Left lung (tissue), 10 donors: ENCODE data around the gene PMM2. TPM values are rescaled to one million over a fixed set of nuclear protein-coding genes. Genes with fewer than 3 reads are reported as not detected.

Source experiments
- ATAC-seq: fragments of 200-7000 bp; cut with Tn5 transposase; one replicate; pipeline ENCODE4 v1.9.1; 2020; ENCODE audit warnings: moderate library complexity
- DNase-seq, 4 donors: peaks; one replicate each; pipeline ENCODE4 v3.0.0-alpha.2; 2013 to 2020
- H3K27ac ChIP-seq, 2 donors: fragments of 200-600 bp; sonication (generic) in 1 of 2; one replicate each; pipeline versions ENCODE4 v1.5.0 to v1.8.0; 2020 to 2021
- H3K27me3 ChIP-seq, 2 donors: fragments of 200-600 bp; sonication (generic) in 1 of 2; one replicate each; pipeline versions ENCODE4 v1.5.0 to v1.8.0; 2020 to 2021
- H3K36me3 ChIP-seq, 2 donors: fragments of 200-600 bp; sonication (generic) in 1 of 2; one replicate each; pipeline versions ENCODE4 v1.5.0 to v1.8.0; 2020 to 2021
- H3K4me1 ChIP-seq, 2 donors: fragments of 200-600 bp; one replicate each; pipeline ENCODE4 v1.8.0; 2021
- H3K4me3 ChIP-seq, 2 donors: fragments of 200-600 bp; sonication (generic) in 1 of 2; one replicate each; pipeline versions ENCODE4 v1.5.0 to v1.8.0; 2020 to 2021; ENCODE audit warnings: mild to moderate bottlenecking in 1 of 2
- H3K9me3 ChIP-seq, 2 donors: fragments of 200-600 bp; sonication (generic) in 1 of 2; one replicate each; pipeline versions ENCODE4 v1.5.0 to v1.8.0; 2020 to 2021
- CTCF ChIP-seq, 2 donors: fragments of 200-600 bp; sonication (generic) in 1 of 2; IDR thresholded peaks; one replicate each; pipeline versions ENCODE4 v1.5.0 to v1.8.0; 2021; ENCODE audit warnings: antibody characterized with exemption in 2 of 2
- intact Hi-C, 2 donors: fragments of 100-400 bp; cut with DNase I; formaldehyde crosslinking; loops; one replicate each; pipeline versions ENCODE4 v1.11.2 to v1.14.2; 2022
- polyA plus RNA-seq, 6 donors: library from polyadenylated mRNA; unstranded; fragments of 120-200 nt; gene quantifications; one replicate each; pipeline ENCODE4 v1.2.1, GENCODE V29; 2013; ENCODE audit not compliant: insufficient read length in 6 of 6
- total RNA-seq, 2 donors: library from RNA; stranded (reverse); fragmentation: NEBNext Ultra II Directional; extraction: Animal tissue kit (Norgen Biotek cat#: 25700); gene quantifications; one replicate each; pipeline ENCODE4 v1.2.1, GENCODE V29; 2021
- donor health status: DM: no; HTN: yes; CAD: no.
- donor health status: DM: no; HTN: no; CAD: no.

Gene PMM2
- total and polyA plus RNA-seq, 8 donors, result 19.2 to 38.2 (median 22.9) TPM

DNA sequence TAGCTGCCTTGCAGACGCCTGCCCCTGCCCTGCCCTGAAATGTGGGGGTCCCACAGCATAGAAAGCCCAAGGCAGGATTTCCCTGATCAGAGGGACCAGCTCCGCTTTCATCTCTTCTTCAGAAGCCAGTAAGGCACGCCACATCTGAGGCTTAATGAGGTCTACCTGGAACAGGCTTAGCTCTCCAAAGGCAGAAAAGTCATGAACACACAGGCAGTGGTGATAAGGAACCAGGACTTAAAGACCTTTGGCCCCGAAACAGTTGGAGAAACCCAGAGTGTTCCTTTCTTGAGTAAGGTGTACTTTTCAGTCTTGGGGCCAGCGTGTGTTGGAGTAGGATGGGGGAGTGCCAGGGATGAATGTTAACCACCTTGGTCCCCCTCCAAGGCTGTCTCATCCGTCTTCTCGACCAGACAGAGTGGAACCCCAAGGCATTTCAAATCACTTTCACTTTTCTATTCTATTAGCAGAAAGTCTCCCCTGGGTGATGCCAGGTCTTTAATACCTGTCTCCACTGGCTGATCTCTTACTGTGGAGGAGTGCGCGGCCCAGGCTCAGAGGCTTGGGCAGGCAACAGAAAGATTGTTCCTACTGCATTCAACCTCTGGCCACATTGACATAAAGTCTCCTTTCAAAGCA, 44.1 kb upstream of the PMM2 start:
- Histone ChIP-seq H3K9me3 (no peaks in the 10 kb centered on the region), H3K27me3 (no peaks in the 10 kb centered on the region), H3K36me3 (no peaks in the 10 kb centered on the region), H3K4me1 (no peaks in the 10 kb centered on the region), H3K4me3 (no peak overlapping the region), H3K27ac (no peak overlapping the region)
- DNase-seq, result no peak
- intact Hi-C loops, result no loop called here
- no peak for ATAC-seq
- TF ChIP-seq CTCF (IDR thresholded peaks at IDR 0.05), result no peak

DNA sequence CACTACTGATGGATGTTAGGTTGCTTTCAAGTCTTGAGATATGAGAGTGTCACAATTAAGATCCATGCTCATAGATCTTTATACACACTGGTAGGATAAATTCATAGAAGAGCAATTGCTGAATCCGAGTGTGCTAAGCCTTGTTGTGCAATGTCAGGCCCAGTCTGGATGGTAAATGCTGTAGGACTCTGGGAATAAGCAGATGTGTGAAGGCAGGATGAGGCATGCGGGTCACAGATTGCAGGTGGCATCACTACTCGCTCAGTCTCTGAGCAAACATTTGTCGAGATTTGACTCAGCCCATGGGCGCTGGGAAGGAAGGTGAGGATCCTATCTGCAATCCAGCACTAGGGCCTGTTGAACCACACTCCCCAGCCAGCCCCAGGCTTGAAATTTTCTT, 40.9 kb upstream of the PMM2 start:
- Histone ChIP-seq H3K27me3 (no peaks in the 10 kb centered on the region), H3K9me3 (no peaks in the 10 kb centered on the region), H3K36me3 (no peaks in the 10 kb centered on the region), H3K4me1 (no peaks in the 10 kb centered on the region), H3K27ac (no peak overlapping the region), H3K4me3 (no peak overlapping the region)
- no peak for TF ChIP-seq CTCF (IDR thresholded peaks at IDR 0.05)
- intact Hi-C loops, result no loop called here
- ATAC-seq (no peak), DNase-seq (no peak)

- H3K4me1 ChIP-seq, result no peaks in the 10 kb centered on the region
- TF ChIP-seq CTCF (IDR thresholded peaks at IDR 0.05), result no peak
- no peak overlapping the region for H3K27ac ChIP-seq
- H3K4me3 ChIP-seq, result no peak overlapping the region
- H3K9me3 ChIP-seq, result no peaks in the 10 kb centered on the region
- no peaks in the 10 kb centered on the region for H3K36me3 ChIP-seq
- no peaks in the 10 kb centered on the region for H3K27me3 ChIP-seq
- no peak for ATAC-seq
- DNase-seq, result no peak
- intact Hi-C loops, result no loop called here
These were observed 39.6 kb upstream of the PMM2 start for GRCh38 chr16:8758022-8758421.

DNA sequence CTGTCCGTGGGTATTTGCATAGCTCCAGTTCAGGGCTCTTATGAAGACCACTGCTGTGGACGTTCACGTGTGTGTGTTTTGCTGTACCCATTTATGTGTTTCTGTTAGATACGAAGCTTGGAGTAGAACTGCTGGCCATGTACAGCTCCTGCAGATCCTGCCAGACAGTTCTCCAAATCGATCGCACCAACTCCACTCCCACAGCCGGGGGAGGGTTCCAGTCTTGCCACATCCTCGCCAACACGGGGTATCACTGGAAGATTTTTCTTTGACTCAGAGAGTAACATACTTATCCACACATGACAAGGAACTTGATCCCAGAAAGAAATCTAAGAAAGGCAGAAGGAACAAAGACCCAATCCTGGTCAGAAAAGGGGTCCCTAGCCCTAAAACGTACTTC, 37.6 kb upstream of the PMM2 start:
- H3K4me3 ChIP-seq, result no peak overlapping the region
- no peaks in the 10 kb centered on the region for H3K9me3 ChIP-seq
- no peak for TF ChIP-seq CTCF (IDR thresholded peaks at IDR 0.05)
- H3K36me3 ChIP-seq, result no peaks in the 10 kb centered on the region
- DNase-seq, result no peak
- no peaks in the 10 kb centered on the region for H3K4me1 ChIP-seq
- ATAC-seq, result no peak
- H3K27ac ChIP-seq, result no peak overlapping the region
- H3K27me3 ChIP-seq, result no peaks in the 10 kb centered on the region
- intact Hi-C loops, result no loop called here

DNA sequence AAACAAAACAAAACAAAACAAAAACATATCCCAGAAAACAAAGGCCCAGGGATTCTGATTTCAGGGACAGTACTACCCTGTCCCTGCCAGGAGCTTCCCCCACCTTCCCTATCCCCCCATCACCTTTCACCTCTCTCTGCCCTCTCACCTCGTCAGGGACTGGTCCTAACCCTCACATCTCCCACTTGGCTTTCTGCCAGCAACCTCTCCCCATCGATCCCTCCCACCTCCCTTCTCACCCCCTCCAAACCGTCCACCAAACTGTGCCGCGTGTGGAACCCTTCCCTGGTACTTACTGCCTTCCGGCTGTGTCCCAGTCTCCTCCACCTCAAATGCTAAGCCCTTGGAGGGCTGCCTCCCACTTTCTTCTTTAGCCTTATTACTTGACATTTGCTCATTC, 36.6 kb upstream of the PMM2 start:
- H3K36me3 ChIP-seq, result no peaks in the 10 kb centered on the region
- DNase-seq (no peak), ATAC-seq (no peak)
- no peaks in the 10 kb centered on the region for H3K4me1 ChIP-seq
- no peaks in the 10 kb centered on the region for H3K9me3 ChIP-seq
- no peak overlapping the region for H3K27ac ChIP-seq
- intact Hi-C loops, result no loop called here
- TF ChIP-seq CTCF (IDR thresholded peaks at IDR 0.05), result no peak
- no peaks in the 10 kb centered on the region for H3K27me3 ChIP-seq
- no peak overlapping the region for H3K4me3 ChIP-seq
